NCI-H128 (cell line): Measurements from ENCODE around the gene TBC1D9.
"Not testable (repeated sequence)": the region's sequence is repeated elsewhere in the genome, so short reads cannot be mapped to it uniquely, and the experiment has no call there.

ENCODE experiments used
- DNase-seq: peaks from one replicate; lab custom pipeline; 2025; ENCODE audit not compliant: unreplicated experiment; lab: John Stamatoyannopoulos, UW

The TBC1D9 gene

DNA sequence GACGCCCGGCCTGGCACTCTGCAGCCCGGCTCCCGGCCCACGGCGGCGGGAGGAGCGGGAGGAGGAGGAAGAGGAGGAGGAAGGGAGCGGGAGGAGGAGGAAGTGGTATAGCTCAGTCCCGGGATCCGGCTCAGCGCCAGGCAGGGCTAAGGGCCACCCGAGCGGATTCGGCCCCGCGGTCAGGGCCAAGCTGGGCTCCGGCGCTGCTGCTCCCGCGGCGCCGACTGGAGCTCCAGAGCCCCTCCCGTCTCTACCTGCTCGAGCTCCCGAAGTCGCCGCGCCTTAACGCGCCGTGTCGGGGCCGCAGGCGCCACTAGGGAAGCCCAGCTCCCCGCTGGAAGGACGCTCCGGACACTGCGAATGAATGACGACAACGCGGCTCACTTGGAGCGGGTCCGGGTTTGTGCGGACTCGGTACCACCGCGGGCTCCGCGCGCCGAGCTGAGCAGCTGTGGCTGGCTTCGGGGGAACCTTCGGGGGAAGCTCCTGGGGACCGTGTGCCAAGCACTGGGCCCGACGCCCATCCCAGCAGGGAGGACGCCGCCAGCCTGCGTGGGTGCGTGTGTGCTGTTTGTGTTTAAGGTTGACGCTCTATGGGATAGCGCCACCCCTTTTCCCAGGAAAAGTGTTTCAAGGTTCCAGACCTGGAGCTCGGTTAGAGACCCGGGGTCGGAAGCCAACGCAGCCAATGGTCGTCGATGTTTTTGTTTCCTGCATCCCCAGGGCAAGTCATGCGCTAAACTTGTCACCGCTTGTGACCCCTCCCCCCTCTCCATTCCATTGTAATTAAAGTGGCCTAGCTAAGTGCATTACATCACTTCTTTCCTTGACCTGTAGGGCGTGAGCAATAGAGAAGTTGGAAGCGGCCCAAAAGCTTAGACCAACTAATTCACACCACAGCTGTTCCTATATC lies at the start of gene TBC1D9:
Gene TBC1D9, minus strand, starts transcription at position 67 of the 913 bp plus-strand sequence. CDS start 340 bp downstream, outside the sequence.
- peak; percentile 36 for DNase-seq

DNA sequence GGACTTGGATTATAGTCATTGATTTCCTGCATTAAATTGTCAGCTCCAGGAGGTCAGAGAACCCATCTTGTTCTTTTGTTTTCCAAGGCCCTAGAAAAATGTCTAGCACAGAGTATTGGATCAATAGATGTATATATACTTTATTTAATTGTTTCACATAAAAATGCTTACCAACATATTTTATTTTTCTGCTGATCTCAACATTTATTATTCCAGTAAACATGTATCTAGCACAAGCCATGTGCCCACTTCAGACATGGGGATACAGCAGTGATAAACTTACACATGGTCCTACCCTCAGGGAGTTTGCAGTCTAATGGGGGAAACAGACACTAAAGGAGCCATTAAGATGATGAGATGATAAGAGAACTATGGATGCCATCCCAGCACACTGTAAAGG lies 49.1 kb upstream of the TBC1D9 start:
- no peak for DNase-seq

DNA sequence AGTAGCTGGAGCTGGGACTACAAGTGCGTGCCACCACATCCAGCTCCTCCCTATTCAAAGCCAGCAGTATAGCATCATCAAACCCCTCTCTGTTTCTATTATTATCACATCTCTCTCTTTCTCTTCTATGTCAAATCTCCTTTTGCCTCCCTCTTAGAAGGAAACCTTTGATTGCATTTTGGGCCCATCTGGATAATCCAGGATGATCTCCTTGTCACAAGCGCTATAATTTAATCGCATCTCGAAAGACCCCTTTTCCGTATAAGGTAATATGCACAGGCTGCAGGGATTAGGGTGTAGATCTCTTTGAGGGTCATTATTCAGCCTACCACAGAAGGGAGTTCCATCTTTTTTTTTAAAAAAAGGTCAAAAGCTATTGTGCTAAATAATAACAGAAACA lies 46.4 kb upstream of the TBC1D9 start:
- DNase-seq, result no peak

DNA sequence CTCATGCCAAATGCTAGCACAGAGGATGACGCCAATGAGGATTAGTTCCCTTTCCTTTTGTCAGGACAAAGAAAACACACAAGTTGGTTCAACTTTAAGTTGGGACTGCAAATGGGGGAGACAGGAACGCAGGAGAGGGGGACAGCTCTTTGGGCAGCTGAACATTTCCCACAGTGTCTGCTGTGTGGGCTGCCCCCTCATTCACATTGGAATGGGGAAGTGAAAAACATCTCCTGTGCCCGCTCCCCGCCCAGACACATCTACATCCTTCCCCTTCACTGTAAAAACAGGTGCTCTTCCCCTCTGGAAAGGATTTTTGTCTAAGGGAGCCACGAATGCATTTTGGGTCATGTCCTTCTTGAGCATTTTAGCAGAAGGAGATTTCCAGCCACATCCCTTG lies 44.5 kb upstream of the TBC1D9 start:
- DNase-seq, result no peak

DNA sequence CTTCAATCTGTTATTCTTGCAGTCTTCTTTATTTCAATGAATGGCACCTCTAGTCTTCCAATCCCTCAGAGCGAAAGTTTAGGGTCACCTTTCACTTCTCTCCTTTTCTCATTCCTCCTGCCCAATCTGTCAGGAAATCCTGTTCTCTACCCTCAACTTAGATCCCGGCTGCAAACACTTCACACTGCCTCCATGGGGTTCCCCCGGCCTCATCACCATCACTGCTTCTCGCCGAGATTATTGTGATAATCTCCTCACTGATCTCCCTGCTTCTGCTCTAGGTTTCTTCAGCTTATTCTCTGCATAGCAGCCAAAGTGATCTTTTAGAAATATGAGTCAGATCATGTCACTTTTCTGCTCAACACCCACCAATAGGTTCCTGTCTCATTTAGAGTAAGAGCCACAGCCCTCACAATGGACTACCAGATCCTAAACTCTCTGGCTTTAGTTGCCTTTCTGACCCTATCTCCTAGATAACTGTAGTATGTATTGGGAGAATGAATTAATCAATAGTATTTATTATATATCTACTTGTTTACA lies 43.6 kb upstream of the TBC1D9 start:
- DNase-seq, result no peak

DNA sequence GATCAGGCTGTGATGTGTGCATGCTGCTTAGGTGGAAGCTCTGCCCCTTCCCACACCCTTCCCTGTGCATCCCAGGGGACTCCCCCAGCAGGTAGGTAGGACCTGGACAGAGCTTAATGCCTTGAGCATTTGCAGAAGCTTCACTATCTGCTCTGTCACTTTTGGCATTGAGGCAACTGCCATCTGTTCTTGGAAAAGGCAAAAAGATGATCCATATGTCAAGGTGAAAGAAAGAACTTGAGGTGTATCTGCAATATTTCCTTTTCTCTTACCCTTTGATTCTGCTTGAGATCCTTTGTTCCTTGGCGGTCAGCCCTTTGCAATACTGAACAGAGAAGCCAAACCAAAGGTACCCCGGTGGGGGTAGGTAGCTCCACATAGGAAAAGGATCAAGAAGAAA lies 37.1 kb upstream of the TBC1D9 start:
- DNase-seq, result no peak

DNA sequence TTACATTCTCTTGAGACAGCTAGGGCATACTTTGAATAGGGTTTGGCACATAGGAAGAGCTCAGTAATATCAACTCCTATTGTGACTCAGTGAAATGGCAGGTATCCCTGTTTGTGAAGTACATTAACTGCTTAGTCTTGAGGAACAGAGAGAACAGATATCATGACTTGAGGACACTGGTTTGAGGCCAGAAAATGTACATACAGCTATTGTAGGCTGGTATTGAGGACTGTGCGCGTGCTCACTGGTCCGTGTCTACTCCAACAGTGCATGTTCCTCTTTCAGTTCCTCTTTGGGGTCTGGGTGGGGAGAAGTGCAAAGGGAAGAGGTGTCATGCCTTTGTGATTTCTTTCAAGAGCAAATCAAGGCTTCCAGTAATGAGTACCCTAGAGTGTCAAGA lies 34.6 kb upstream of the TBC1D9 start:
- no peak for DNase-seq

DNA sequence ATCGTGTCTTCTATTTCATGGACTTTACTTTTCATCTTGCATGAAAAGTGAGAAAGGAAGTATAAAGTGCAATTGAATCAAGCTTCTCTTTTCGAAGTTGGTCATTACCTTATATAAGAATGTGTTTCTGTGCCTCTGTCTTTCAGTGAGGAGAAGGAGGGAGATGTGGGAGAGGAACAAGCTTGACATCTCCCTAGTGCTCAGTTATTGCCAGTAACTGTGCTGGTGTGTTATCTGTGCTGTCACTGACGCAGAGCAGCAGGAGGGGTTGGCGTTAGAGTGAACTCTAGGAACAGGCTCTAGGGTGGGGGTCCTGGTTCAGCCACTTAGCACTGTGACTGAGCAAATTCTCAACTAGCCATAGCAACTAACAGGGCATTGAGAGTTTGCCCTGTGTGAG lies 34.0 kb upstream of the TBC1D9 start:
- no peak for DNase-seq

DNA sequence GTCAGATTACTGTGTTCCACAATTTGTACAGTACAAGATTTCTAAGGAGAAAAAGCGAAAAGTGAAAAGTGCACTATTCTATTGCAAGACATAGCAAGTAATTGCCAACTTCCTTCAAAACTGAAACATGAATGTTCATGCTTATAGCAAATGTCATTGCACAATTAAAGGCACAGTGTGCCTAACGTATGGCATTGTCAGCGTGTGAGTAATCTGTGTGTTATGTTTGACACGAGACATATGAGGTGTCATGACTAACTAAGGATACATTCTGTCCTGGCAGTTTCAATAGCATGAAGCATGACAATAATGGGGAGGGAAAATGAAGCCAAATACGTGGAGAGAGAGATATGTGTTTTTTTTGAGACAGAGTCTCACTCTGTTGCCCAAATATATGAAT lies 33.6 kb upstream of the TBC1D9 start:
- no peak for DNase-seq

DNA sequence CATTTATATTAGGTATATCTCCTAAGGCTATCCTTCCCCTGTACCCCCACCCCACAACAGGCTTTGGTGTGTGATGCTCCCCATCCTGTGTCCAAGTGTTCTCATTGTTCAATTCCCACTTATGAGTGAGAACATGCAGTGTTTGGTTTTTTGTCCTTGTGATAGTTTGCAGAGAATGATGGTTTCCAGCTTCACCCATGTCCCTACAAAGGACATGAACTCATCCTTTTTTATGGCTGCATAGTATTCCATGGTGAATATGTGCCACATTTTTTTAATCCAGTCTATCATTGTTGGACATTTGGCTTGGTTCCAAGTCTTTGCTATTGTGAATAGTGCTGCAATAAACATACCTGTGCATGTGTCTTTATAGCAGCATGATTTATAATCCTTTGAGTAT lies 26.6 kb upstream of the TBC1D9 start:
- not testable (repeated sequence) for DNase-seq

DNA sequence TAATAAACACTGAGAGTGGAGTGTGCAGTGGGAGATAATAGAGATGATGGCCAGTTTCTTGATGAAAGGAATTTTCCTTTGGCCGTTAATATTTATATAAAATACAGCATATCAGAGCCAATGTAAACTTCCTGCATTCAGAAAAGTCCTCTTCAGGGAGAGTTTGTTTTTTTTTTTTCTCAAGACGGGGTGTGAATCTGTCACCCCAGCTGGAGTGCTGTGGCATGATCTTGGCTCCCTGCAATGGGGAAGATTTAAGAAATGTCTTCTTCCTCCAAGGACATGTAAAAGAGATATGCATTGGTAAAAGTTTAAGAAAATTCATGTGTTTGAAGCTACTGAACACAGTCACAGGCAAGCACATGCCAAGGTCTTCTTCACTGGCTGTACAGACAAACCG lies 25.4 kb upstream of the TBC1D9 start:
- no peak for DNase-seq

DNA sequence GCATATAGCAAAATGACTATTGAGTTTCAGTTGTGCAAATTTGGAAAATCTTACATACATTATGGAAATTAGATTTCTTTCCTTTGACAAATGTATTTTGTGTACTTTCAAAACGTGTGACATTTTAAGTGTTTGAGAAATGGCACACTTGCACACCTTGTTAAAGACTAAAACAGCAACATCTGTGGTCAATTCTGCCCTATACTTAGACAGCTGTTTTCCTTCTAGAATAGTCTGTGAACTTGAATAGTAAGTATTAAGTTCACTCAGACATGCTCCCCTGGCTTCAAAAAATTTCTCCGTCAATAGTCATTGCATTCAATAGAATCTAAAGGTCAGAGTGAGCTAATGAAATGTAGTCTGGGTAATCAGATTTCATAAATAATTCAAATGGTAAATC lies 21.7 kb upstream of the TBC1D9 start:
- no peak for DNase-seq

DNA sequence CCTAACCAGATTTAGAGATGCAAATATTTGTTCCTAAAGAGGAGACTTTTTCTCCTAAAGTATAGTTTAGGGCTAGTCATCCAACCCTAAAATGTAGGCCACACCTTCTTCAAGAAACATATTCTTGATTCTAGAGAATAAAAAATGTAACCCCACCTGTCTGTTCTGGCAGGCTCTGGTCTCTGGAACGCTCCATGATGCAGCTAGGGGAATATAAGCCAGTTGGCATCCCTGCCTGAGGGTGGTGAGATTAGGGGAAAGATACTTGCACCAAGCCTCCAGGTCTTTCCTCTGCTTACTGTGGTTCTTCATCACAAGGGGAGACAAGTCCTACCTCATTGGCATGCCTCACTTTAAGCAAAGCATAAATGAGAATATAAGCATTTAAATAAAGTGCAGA lies 21.2 kb upstream of the TBC1D9 start:
- no peak for DNase-seq

DNA sequence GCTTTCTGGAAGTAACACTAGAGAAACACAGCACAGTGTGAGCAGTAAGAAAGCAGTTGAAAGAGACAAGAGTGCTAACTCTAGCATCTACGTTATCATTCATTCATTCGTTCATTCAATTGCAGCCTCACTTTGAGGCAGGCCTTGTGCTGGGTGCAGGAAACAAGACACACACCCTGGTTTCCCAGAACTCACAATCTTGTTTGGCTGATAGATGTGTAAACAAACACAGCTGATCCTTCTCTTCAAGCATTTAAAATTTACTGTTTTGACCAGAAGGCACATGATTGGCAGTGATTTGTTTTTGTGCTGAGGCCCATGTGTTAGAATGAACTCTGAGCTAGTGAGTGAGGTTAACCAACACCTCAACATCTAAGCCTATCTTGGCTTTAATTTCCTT lies 20.4 kb upstream of the TBC1D9 start:
- DNase-seq, result no peak

DNA sequence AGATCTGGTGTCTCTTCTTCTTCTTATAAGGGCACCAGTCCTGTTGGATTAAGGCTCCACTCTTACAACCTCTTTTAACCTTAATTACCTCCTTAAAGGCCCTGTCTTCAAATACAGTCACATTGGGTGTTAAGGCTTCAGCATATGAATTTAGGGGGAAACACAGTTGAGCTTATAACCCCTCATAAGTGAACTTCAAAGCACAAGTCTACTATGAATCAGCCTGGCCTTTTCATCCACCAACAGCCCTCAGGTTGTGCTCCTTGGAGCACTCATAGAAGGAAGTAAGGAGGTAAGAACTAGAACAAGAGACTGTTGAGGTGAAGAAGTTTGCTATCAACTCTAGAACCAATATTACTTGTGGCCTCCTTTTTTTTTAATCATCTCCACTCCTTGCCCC lies 18.8 kb upstream of the TBC1D9 start:
- no peak for DNase-seq

DNA sequence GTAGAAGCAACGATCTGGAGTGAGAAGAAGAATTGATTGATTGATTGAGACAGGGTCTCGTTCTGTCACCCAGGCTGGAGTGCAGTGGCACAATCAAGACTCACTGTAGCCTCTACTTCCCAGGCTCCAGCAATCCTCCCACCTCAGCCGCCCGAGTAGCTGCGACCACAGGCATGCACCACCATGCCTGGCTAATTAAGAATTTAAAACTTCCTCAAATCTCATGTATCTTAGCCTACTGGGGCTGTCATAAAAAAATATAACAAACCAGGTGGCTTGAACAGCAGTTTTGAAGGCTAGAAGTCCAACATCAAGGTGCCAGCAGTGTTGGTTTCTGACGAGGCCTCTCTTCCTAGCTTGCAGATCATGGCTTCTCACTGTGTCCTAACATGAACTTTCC lies 18.3 kb upstream of the TBC1D9 start:
- no peak for DNase-seq

DNA sequence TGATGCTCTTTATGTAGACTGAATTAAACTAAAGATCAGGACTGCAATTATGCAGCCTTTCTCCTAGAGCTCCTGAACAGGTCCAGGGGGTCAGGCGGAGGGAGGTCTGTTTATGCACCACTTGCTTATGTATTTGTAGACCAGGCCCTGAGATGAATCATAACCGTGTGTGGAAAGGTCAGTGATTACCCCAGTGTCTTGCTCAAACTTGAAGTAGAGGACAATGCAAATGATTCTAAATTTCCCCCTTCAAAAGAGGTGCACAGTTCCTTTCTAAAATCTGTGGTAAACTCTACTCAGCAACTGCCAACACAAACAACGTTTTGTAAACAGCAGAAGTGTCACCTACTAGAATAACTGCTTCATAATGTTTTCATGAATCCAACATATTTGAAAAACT lies 13.0 kb upstream of the TBC1D9 start:
- no peak for DNase-seq

DNA sequence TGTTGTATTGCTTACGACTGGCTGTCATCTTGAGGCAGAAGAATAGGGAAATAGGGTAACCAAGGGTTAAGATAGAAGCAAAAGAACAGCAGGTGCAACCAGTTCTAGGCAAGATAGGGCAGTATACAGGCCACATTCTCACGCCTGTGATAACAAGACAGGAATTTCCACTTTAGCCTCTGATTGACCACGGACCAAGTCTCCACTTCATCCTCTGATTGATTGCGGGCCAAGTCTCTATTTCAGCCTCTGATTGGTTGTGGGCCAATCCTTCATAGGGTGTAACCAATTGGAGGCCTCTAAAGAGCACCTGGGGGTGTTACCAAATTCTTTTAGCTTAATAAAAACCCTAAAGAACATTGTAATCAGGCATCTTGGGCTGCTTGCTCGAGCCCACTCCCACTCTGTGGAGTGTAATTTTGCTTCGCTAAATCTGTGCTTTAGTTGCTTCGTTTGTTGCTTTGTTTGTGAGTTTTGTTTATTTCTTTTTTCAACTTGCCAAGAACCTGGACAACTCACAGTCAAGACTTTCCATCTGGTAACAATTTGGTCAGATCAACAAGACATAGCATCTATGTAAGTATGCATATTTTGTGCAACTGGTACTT lies 8.7 kb upstream of the TBC1D9 start:
- no peak for DNase-seq

DNA sequence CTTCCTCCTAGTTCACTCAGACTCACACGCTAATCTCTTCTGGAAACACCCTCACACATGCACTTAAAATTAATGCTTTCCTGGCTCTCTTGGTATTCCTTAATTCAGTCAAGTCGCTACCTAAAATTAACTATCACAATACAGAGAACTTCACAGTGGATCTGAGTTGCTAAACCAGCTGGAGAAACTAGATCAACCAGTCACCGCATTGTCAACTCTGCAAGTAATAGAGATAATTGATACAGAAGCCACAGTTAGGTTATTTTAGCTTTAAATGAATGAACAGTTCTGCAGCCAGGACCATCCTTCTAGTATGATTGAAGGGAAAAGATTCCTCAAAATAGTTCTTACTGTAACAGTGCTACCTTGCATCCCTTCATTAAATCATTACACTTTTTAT lies 6.0 kb upstream of the TBC1D9 start:
- DNase-seq, result no peak

DNA sequence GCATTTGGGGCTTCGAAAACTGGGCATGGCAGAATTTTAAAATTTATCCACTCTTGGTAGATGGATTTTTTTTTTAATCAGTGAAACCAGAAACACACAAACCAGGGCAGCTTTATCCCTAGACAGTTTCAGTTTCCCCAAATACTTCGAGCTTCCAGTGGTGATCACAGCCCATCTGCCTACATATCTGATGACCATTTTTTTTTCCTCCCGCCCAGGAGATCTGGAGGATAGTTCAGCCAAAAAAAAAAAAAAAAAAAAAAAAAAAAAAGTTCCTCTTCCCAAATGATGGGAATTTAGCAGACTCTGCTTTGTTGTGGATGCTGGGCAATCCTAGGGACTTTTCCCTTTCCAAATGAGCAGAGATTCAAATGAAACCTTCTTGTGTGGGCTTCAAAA lies 1.0 kb upstream of the TBC1D9 start:
- no peak for DNase-seq

DNA sequence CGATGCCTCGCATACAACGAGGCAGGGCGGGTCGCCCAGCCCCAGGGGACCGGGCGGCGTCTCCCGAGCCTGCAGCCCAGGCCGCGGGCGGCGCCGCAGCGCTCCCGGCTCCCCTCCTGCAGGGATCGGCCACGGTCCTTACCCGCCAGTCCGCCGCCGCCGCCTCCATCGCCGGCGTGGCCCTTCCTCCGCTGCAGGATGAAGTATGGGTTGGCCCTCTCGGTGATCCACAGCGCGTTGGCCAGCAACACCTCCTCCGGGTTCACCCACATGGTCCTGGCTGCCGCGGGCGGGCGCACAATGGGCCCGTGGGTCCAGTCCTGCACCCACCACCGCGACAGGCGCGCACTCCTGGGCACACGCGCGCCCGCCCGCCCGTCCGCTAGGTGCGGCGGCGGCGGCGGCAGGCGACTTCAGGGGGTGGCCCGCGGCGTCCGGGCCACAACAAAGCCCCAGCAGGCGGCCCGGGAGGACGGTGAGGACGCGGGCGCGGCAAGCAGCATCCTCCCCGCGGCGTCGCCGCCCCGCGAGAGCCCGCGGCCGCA lies 339 bp downstream of the TBC1D9 start:
- no peak for DNase-seq
